ENCODE data around the gene OGDH. TPM values are rescaled to one million over a fixed set of nuclear protein-coding genes. Genes with fewer than 3 reads are reported as not detected.

OGDH gene
- total RNA-seq, 1 experiment from 2014 or later = 75.1 TPM

GRCh38 chr7:44694766-44695165, 88.3 kb downstream of the OGDH start:
- peaks cover 8% of the 10 kb centered on the region for H3K4me1 Mint-ChIP-seq (ENCODE audit: insufficient read depth, unreplicated experiment)
- BruUV-seq (replicated peaks) = no TSS peak
- POLR2A ChIA-PET = no interaction called here
- H3K27ac Mint-ChIP-seq (ENCODE audit: low read depth, unreplicated experiment) = peak overlapping the region; percentile 92
- no peaks in the 10 kb centered on the region for H3K27me3 Mint-ChIP-seq (ENCODE audit: insufficient read depth, unreplicated experiment)
- TF ChIP-seq CTCF (IDR thresholded peaks at IDR 0.05; ENCODE audit: unreplicated experiment) = no peak
- H3K9me3 Mint-ChIP-seq (ENCODE audit: unreplicated experiment) = no peaks in the 10 kb centered on the region
- CTCF ChIA-PET = interaction anchor here (0.6 kb wide), 1 partner anchor 51 kb away, joined by 3 read pairs; no protein-coding TSS in a partner anchor
- no peak for DNase-seq (ENCODE audit: unreplicated experiment)
- H3K36me3 Mint-ChIP-seq (ENCODE audit: insufficient read depth, unreplicated experiment) = peaks cover 94% of the 10 kb centered on the region
- no peak overlapping the region for H3K4me3 Mint-ChIP-seq (ENCODE audit: unreplicated experiment)
- intact Hi-C loops (cut with micrococcal nuclease) = loop anchor here (10.0 kb wide), 2 partner anchors 50 to 100 kb away; partner anchors contain the start of genes PPIA and ZMIZ2

- Mint-ChIP-seq H3K9me3 (ENCODE audit: unreplicated experiment) (no peaks in the 10 kb centered on the region), H3K4me3 (ENCODE audit: unreplicated experiment) (no peak overlapping the region), H3K27me3 (ENCODE audit: insufficient read depth, unreplicated experiment) (no peaks in the 10 kb centered on the region), H3K36me3 (ENCODE audit: insufficient read depth, unreplicated experiment) (peaks cover 97% of the 10 kb centered on the region), H3K4me1 (ENCODE audit: insufficient read depth, unreplicated experiment) (peaks cover 8% of the 10 kb centered on the region), H3K27ac (ENCODE audit: low read depth, unreplicated experiment) (no peak overlapping the region)
- BruUV-seq (replicated peaks) = no TSS peak
- intact Hi-C loops (cut with micrococcal nuclease) = loop anchor here (10.0 kb wide), 2 partner anchors 49 to 99 kb away; partner anchors contain the start of genes PPIA and ZMIZ2
- DNase-seq (ENCODE audit: unreplicated experiment) = no peak
- ChIA-PET POLR2A (interaction anchor here (0.6 kb wide), 1 partner anchor 33 kb away, joined by 4 read pairs; no protein-coding TSS in a partner anchor), CTCF (interaction anchor here (0.6 kb wide), 1 partner anchor 55 kb away, joined by 3 read pairs; no protein-coding TSS in a partner anchor)
- TF ChIP-seq CTCF (IDR thresholded peaks at IDR 0.05; ENCODE audit: unreplicated experiment) = no peak
Measured at GRCh38 chr7:44695756-44696155, 89.3 kb downstream of the OGDH start.

GRCh38 chr7:44696728-44697127, 90.3 kb downstream of the OGDH start:
- intact Hi-C loops (cut with micrococcal nuclease) = loop anchor here (10.0 kb wide), 2 partner anchors 48 to 98 kb away; partner anchors contain the start of genes PPIA and ZMIZ2

More at GRCh38 chr7:44696728-44697127, 90.3 kb downstream of the OGDH start:
- no peak for DNase-seq (ENCODE audit: unreplicated experiment)
- BruUV-seq (replicated peaks) = TSS peak; percentile 24
- no peaks in the 10 kb centered on the region for H3K9me3 Mint-ChIP-seq (ENCODE audit: unreplicated experiment)
- ChIA-PET CTCF (no interaction called here), POLR2A (no interaction called here)
- H3K4me3 Mint-ChIP-seq (ENCODE audit: unreplicated experiment) = no peak overlapping the region
- no peak for TF ChIP-seq CTCF (IDR thresholded peaks at IDR 0.05; ENCODE audit: unreplicated experiment)
- H3K27ac Mint-ChIP-seq (ENCODE audit: low read depth, unreplicated experiment) = no peak overlapping the region
- H3K27me3 Mint-ChIP-seq (ENCODE audit: insufficient read depth, unreplicated experiment) = no peaks in the 10 kb centered on the region
- peaks cover 97% of the 10 kb centered on the region for H3K36me3 Mint-ChIP-seq (ENCODE audit: insufficient read depth, unreplicated experiment)
- peaks cover 8% of the 10 kb centered on the region for H3K4me1 Mint-ChIP-seq (ENCODE audit: insufficient read depth, unreplicated experiment)
